IPS-15b (cell line): ENCODE data around the gene GPR137C.

ENCODE experiments used
- H3K27me3 ChIP-seq: one replicate; pipeline ENCODE4 v1.6.1; 2013; ENCODE audit warnings: low read length; ENCODE audit not compliant: control insufficient read depth, insufficient read depth
- H3K36me3 ChIP-seq: one replicate; pipeline ENCODE4 v1.6.1; 2013; ENCODE audit warnings: low read length; ENCODE audit not compliant: control insufficient read depth, insufficient read depth
- H3K4me1 ChIP-seq: one replicate; pipeline ENCODE4 v1.6.1; 2013; ENCODE audit warnings: mild to moderate bottlenecking, low read length; ENCODE audit not compliant: control insufficient read depth, insufficient read depth
- H3K4me3 ChIP-seq: one replicate; pipeline ENCODE4 v1.5.1; 2013; ENCODE audit warnings: low read depth, low read length
- H3K9ac ChIP-seq: one replicate; pipeline ENCODE4 v1.6.1; 2013; ENCODE audit warnings: low read depth, mild to moderate bottlenecking, low read length
- H3K9me3 ChIP-seq: one replicate; pipeline ENCODE4 v1.6.1; 2013; ENCODE audit warnings: mild to moderate bottlenecking, low read length; ENCODE audit not compliant: control insufficient read depth, insufficient read depth

GPR137C gene

DNA sequence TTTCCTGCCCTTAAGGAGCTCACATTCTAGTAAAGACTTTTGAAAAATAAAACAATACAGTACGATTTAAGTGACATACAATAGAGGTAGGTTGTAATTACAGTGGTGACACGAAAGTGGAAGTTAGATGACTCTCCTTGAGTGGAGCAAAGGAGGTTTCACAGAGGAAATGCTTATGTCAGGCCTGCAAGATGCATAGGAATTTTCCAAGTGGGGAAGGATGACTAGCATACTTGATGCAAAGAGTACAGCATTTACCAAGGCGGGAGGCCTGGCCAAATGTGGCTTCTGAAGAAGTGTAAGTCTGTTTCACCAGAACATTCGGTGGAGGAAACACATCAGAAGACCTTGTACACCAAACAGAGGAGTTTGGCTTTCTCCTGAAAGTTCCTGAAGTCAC lies 87.5 kb downstream of the GPR137C start:
- Histone ChIP-seq H3K9me3 (no peaks in the 10 kb centered on the region), H3K27me3 (no peaks in the 10 kb centered on the region), H3K4me1 (no peaks in the 10 kb centered on the region), H3K4me3 (no peak overlapping the region), H3K36me3 (no peaks in the 10 kb centered on the region), H3K9ac (no peak overlapping the region)

DNA sequence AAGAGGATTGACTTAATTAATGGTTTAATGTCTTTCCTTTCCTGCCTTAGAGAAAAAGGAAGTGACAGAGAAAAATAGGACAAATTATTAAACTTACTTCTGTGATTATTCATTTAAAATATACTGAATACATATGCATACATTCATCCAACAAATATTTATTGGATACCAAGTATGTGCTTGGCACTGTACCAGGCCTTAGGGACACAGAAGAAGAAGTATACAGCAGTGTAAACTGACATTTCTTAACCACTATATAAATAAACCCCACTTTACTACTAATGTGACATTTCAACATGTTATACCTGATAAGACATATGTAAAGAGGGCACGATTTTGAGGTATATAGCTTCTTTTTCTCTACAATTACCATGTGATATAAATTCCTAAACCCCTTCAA lies 89.1 kb downstream of the GPR137C start:
- H3K27me3 ChIP-seq: no peaks in the 10 kb centered on the region
- H3K36me3 ChIP-seq: no peaks in the 10 kb centered on the region
- no peak overlapping the region for H3K9ac ChIP-seq
- no peaks in the 10 kb centered on the region for H3K9me3 ChIP-seq
- no peaks in the 10 kb centered on the region for H3K4me1 ChIP-seq
- H3K4me3 ChIP-seq: no peak overlapping the region

DNA sequence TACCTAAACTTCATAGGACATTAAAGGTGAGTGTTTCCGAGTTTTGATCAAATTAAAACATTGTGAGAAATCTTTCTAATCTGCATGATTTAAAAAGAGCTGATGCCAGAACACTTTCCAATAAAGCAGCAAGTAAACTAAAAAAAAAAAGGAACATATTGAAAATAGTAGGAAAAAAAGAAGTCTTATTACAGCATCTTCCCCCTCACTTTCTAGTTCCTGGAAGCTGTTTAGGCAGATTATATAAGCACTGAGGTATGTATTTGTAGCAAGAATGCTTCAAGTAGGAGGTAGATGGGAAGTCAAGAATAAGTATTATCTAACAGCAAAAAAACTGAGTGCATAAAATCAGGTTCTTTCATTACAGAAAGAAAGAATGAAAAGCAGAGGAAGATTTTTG lies 96.9 kb downstream of the GPR137C start:
- Histone ChIP-seq H3K9me3 (no peaks in the 10 kb centered on the region), H3K27me3 (no peaks in the 10 kb centered on the region), H3K9ac (no peak overlapping the region), H3K4me3 (no peak overlapping the region), H3K36me3 (no peaks in the 10 kb centered on the region), H3K4me1 (no peaks in the 10 kb centered on the region)

DNA sequence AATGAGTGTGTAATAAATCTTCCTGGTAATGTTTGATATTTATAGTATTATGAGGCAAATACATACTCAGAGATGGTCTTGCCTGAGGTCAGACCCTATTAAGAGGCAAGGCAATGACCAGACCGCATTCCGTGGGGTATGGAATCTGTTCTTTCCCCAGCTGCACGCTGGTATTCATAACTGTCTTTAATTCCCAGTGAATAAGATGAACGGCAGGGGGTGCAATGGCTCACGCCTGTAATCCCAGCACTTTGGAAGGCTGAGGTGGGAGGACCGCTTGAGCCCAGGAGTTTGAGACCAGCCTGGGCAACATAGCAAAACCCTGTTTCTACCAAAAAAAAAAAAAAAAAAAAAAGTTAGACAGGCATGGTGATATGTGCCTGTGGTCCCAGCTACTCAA lies 98.1 kb downstream of the GPR137C start:
- Histone ChIP-seq H3K36me3 (no peaks in the 10 kb centered on the region), H3K4me1 (no peaks in the 10 kb centered on the region), H3K9ac (no peak overlapping the region), H3K4me3 (no peak overlapping the region), H3K27me3 (no peaks in the 10 kb centered on the region), H3K9me3 (no peaks in the 10 kb centered on the region)

DNA sequence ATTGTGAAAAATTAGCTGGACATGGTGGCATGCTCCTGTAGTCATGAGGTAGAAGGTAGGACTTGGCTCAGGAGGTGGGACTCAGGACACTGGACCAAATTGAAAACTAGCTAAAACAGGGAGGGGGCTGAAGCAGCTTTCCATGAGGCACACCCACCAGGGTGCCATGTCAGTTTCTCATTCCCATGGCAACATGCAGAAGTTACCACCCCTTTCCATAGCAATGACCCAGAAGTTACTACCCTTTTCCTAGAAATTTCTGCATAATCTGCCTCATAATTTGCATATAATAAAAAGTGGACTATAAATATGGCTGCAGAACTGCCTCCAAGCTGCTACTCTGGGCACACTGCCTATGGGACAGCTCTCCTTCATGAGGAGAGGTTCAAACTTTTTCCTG lies 104.3 kb downstream of the GPR137C start:
- Histone ChIP-seq H3K36me3 (no peaks in the 10 kb centered on the region), H3K4me3 (no peak overlapping the region), H3K9me3 (no peaks in the 10 kb centered on the region), H3K9ac (no peak overlapping the region), H3K4me1 (no peaks in the 10 kb centered on the region), H3K27me3 (no peaks in the 10 kb centered on the region)

DNA sequence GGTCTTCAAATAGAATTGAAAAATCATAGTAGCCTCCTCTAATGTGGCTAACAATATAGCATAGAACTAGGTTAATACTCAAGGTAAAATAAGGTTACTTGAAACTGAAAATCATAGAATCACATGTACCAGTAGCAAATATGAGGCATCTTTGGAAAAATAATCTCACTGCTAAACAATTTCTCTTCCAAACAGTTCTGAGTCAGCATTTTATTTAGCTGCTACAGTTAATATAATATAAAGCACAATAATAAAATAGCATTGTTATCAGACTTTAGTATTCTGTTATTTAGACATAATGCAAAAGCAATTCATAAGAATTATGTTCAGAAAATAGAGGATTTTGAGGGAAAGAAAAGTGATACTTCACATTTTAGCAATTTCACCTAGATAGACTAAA lies 107.7 kb downstream of the GPR137C start:
- Histone ChIP-seq H3K4me1 (peaks cover 4% of the 10 kb centered on the region), H3K4me3 (no peak overlapping the region), H3K27me3 (no peaks in the 10 kb centered on the region), H3K9ac (no peak overlapping the region), H3K36me3 (no peaks in the 10 kb centered on the region), H3K9me3 (no peaks in the 10 kb centered on the region)

DNA sequence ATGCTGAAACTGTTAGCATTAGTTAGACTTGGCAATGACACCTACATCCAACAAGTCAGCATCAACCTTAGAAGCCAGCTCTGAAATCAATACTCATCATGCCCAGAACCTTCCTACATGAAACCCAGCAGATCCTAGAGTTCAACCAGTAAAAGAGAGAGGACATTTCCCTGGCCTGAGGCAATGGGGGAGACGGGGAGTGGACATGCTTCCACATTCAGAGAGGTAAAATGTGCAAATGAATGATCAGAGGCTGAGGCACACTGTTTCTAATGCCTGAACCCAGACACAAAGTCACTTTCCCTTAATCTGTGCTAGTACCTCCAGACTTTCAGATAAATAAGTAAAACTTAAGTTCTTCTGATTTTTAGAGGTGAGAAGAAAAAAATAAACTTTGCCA lies 108.2 kb downstream of the GPR137C start:
- H3K36me3 ChIP-seq: no peaks in the 10 kb centered on the region
- peaks cover 4% of the 10 kb centered on the region for H3K4me1 ChIP-seq
- no peak overlapping the region for H3K9ac ChIP-seq
- H3K27me3 ChIP-seq: no peaks in the 10 kb centered on the region
- no peak overlapping the region for H3K4me3 ChIP-seq
- H3K9me3 ChIP-seq: no peaks in the 10 kb centered on the region

DNA sequence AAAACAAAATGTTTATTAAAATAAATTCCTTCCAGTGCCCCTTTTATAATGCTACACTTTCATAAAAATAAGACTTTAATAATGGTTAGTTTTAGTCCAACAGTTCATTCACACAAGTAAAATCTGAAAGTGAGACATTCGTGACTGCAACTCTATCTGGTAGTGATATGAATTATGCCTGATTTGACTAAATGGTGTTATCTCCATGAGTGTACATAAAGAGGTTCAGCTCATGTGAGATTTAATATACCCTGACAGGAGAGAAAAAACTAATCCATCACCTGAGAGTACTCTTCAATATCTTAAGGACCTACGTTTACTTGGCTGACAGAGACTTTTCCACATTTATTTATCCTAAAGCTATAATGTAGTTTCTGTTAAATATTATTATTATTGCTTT lies 108.7 kb downstream of the GPR137C start:
- H3K27me3 ChIP-seq: no peaks in the 10 kb centered on the region
- no peak overlapping the region for H3K4me3 ChIP-seq
- H3K9ac ChIP-seq: no peak overlapping the region
- peaks cover 4% of the 10 kb centered on the region for H3K4me1 ChIP-seq
- H3K36me3 ChIP-seq: no peaks in the 10 kb centered on the region
- H3K9me3 ChIP-seq: no peaks in the 10 kb centered on the region

DNA sequence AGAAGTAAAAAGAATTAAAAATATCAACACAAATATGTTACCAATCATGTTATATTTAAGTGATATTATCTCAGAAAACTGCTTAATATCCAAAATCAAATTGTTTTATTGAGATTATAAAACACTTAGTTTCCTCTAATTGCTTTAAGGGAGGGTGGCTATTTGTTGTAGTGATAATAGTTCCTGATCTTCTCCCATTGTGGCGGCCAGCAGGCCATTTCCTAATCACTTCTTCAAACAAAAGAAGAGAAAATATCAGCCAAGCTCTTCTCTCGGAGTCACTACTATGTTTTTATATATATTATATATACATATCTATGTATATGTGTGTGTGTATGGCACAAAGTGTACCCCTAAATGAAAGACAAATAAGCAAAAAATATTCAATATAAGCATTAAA lies 111.2 kb downstream of the GPR137C start:
- Histone ChIP-seq H3K4me3 (no peak overlapping the region), H3K4me1 (peaks cover 4% of the 10 kb centered on the region), H3K27me3 (no peaks in the 10 kb centered on the region), H3K36me3 (no peaks in the 10 kb centered on the region), H3K9me3 (no peaks in the 10 kb centered on the region), H3K9ac (no peak overlapping the region)

DNA sequence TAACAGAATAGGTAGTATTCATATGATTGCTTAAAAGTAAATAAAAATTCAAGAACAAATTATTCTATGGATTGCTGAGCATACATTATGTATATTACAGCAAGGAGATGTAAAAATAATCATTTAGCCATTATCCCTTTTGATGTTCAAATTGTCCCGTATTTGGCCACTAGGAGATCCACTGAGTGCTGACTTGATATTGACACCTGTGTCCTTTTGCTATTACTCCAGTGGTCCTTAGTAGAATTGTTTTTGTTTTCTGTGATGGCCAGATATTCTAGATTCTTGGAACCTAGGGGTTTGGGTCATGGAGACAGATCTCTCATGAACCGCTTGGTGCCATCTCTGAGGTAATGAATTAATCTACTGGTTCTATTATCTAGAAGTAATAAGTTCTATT lies 126.0 kb downstream of the GPR137C start:
- H3K36me3 ChIP-seq: no peaks in the 10 kb centered on the region
- no peak overlapping the region for H3K9ac ChIP-seq
- no peak overlapping the region for H3K4me3 ChIP-seq
- H3K4me1 ChIP-seq: no peaks in the 10 kb centered on the region
- no peaks in the 10 kb centered on the region for H3K9me3 ChIP-seq
- no peaks in the 10 kb centered on the region for H3K27me3 ChIP-seq

DNA sequence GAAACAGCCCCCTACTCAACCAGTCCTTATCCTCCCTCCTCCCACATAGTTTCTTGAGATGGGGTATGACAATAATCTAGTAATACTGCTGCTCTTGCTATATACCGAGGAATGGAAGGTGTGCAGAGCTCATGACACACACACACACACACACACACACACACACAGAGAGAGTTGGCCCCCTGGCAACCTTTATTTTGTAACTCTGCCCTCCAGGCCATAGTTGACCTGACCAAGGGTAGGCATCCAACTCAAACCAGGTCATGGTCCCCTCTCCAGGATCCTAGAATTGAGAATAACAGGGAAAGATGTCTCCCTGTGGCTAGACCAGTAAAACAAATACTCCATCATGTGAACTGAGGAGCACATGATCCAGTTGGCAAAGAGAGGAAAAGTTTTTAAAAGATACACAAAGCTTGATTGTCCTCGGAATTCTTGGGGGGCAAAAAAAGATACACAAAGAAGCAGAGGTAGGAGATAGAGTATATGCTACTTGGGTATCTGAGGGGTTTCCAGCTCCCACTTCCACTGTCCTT lies 131.4 kb downstream of the GPR137C start:
- Histone ChIP-seq H3K36me3 (no peaks in the 10 kb centered on the region), H3K9ac (no peak overlapping the region), H3K9me3 (no peaks in the 10 kb centered on the region), H3K4me3 (no peak overlapping the region), H3K4me1 (peaks cover 8% of the 10 kb centered on the region), H3K27me3 (no peaks in the 10 kb centered on the region)

DNA sequence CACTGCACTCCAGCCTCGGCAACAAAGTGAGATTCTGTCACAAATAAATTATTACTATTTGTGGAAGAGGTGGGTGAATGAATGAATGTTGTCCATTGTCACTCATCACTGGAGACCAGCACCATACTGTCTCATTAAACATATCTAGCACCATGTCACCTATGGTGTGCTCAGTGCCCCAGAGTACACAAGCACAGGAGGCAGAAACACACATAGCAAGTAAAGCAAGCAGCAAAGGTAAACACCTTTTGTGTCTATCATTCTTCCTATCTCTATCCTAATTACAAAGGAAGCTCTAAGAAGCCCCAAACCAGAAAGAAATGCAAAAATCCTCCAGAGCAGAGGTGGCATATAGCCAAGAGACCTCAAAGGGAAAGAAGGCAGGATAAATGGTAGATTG lies 133.5 kb downstream of the GPR137C start:
- no peak overlapping the region for H3K4me3 ChIP-seq
- H3K36me3 ChIP-seq: no peaks in the 10 kb centered on the region
- H3K9ac ChIP-seq: no peak overlapping the region
- H3K4me1 ChIP-seq: peaks cover 8% of the 10 kb centered on the region
- H3K9me3 ChIP-seq: no peaks in the 10 kb centered on the region
- H3K27me3 ChIP-seq: no peaks in the 10 kb centered on the region
